Activated CD4-positive, alpha-beta T cell treated with anti-CD3 and anti-CD28 coated beads for 1 hour (primary cell): Measurements from ENCODE around the gene DERA.
"Not testable (repeated sequence)": the region's sequence is repeated elsewhere in the genome, so short reads cannot be mapped to it uniquely, and the experiment has no call there.

Experiments
- DNase-seq: peaks from one replicate; pipeline ENCODE4 v3.0.0-alpha.2; 2020

DERA gene

GRCh38 chr12:16016748-16017147 is 105.6 kb downstream of the DERA start:
- no peak for DNase-seq

GRCh38 chr12:16018306-16018705 is 107.2 kb downstream of the DERA start:
- no peak for DNase-seq

GRCh38 chr12:16019136-16019535 is 108.0 kb downstream of the DERA start:
- DNase-seq, result no peak

- DNase-seq, result no peak
These were observed 108.9 kb downstream of the DERA start for GRCh38 chr12:16020031-16020430.

- no peak for DNase-seq
These were observed 109.9 kb downstream of the DERA start for GRCh38 chr12:16021026-16021425.

GRCh38 chr12:16021676-16022075 is 110.5 kb downstream of the DERA start:
- DNase-seq, result no peak

GRCh38 chr12:16027002-16027401 is 115.9 kb downstream of the DERA start:
- DNase-seq, result no peak

GRCh38 chr12:16030744-16031143 is 119.6 kb downstream of the DERA start:
- DNase-seq, result no peak

GRCh38 chr12:16034136-16034817 is 123.1 kb downstream of the DERA start:
- no peak for DNase-seq

GRCh38 chr12:16036073-16036472 is 124.9 kb downstream of the DERA start:
- DNase-seq, result no peak

- DNase-seq, result no peak
These were observed 126.4 kb downstream of the DERA start for GRCh38 chr12:16037533-16037932.

GRCh38 chr12:16043480-16043879 is 132.3 kb downstream of the DERA start:
- no peak for DNase-seq

- DNase-seq, result no peak
These were observed 135.1 kb downstream of the DERA start for GRCh38 chr12:16046266-16046665.

GRCh38 chr12:16048511-16048910 is 137.4 kb downstream of the DERA start:
- no peak for DNase-seq

- DNase-seq, result no peak
These were observed 145.8 kb downstream of the DERA start for GRCh38 chr12:16056910-16057309.

GRCh38 chr12:16057351-16057751 is 146.2 kb downstream of the DERA start:
- DNase-seq, result not testable (repeated sequence)

- DNase-seq, result no peak
These were observed 151.5 kb downstream of the DERA start for GRCh38 chr12:16062611-16063010.

GRCh38 chr12:16063726-16064125 is 152.6 kb downstream of the DERA start:
- no peak for DNase-seq

- DNase-seq, result no peak
These were observed 159.0 kb downstream of the DERA start for GRCh38 chr12:16070113-16070512.

- DNase-seq, result no peak
These were observed 161.5 kb downstream of the DERA start for GRCh38 chr12:16072678-16073077.

GRCh38 chr12:16074894-16075293 is 163.8 kb downstream of the DERA start:
- DNase-seq, result no peak

GRCh38 chr12:16075887-16076286 is 164.8 kb downstream of the DERA start:
- no peak for DNase-seq

GRCh38 chr12:16076557-16076956 is 165.4 kb downstream of the DERA start:
- no peak for DNase-seq

- no peak for DNase-seq
These were observed 165.9 kb downstream of the DERA start for GRCh38 chr12:16076970-16077522.

- no peak for DNase-seq
These were observed 175.3 kb downstream of the DERA start for GRCh38 chr12:16086462-16086861.
